ENCODE data around the gene PLA2G12A.
A peak's percentile ranks its signal among the peaks of the same experiment; 100 is the strongest.

Gene PLA2G12A

DNA sequence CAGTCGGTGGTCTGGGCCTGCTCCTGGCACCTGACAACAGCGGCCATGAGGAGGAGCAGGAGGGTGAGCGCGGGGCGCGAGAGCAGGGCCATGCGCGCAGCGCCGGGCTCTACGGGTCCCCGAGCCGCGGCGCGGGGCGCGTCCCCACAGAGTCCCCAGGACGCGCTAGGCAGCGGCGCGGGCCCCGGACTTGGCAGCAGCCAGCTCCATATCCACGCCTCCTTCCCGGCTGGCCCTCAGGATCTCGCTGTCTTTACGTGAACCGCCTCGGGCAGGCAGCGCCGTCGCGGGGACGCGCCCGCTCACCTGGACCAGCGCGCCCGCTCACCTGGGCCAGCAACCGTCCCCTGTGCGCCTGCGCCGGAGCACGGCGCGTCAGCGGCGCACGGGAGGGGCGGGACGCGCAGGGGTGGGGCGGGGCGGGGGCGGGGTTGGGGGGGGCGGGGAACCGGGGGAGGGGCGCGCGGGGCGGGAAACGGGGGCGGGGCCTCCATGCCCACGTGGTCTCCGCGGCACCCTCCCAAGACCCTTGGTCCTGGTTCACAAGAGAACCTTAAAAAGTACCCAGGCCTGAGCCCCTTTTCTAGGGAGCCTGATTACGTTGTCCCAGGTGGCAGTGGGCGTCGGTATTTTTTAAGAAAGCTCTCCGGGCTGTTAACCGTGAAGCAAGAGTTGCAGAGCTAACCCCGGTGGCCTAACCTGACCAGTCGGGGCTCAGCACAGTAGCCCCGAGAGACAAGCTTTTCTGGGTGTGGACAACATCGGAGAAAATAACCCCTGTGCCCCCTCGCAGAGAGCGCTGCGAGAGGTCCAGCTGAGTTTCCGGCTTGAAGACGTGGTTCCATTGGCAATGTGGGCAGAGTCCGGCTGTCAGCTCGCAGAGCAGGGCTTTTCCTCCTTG is at the start of gene PLA2G12A:
Gene PLA2G12A (minus strand): TSS at position 353 of the 901 bp plus-strand sequence. CDS start 261 bp downstream, at position 92.
- DNase-seq (ENCODE audit: low read depth), result peak; percentile 88
- H3K4me3 ChIP-seq (ENCODE audit: low read depth, low read length), result peak within 1 kb of the TSS; percentile 87
- TF ChIP-seq CTCF (IDR thresholded peaks at IDR 0.05; ENCODE audit: insufficient read depth, low read depth, low read length, missing control alignments), result no peak

GRCh38 chr4:109764789-109765402 is 35.0 kb upstream of the PLA2G12A start:
- no peak for TF ChIP-seq CTCF (IDR thresholded peaks at IDR 0.05; ENCODE audit: insufficient read depth, low read depth, low read length, missing control alignments)
- DNase-seq (ENCODE audit: low read depth), result no peak

DNA sequence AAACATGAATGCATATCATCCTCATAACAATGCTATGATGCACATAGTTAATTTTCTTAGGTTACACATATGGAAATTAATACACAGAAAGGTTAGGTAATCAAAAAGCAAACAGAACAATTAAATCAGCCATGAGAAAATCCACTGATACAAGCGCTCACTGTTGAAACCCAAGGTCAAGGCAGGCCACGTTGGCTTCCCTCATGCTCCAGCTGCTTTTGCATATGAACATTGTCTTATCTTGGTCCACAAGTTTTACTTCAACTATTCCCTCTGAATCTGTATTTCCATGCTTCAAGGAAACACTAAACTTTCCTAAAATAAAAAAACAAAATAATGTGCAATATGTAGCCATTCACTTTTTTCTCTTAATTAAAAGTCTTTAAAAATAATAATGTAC is 34.5 kb upstream of the PLA2G12A start:
- DNase-seq (ENCODE audit: low read depth), result no peak
- no peak for TF ChIP-seq CTCF (IDR thresholded peaks at IDR 0.05; ENCODE audit: insufficient read depth, low read depth, low read length, missing control alignments)
- H3K4me3 ChIP-seq (ENCODE audit: low read depth, low read length), result no peak overlapping the region

More at GRCh38 chr4:109764789-109765402, 35.0 kb upstream of the PLA2G12A start:
- no peak overlapping the region for H3K4me3 ChIP-seq (ENCODE audit: low read depth, low read length)

- TF ChIP-seq CTCF (IDR thresholded peaks at IDR 0.05; ENCODE audit: insufficient read depth, low read depth, low read length, missing control alignments), result no peak
- DNase-seq (ENCODE audit: low read depth), result peak; percentile 2
- H3K4me3 ChIP-seq (ENCODE audit: low read depth, low read length), result no peak overlapping the region
Measured at GRCh38 chr4:109760682-109761081, 30.8 kb upstream of the PLA2G12A start.

- no peak for TF ChIP-seq CTCF (IDR thresholded peaks at IDR 0.05; ENCODE audit: insufficient read depth, low read depth, low read length, missing control alignments)
- no peak overlapping the region for H3K4me3 ChIP-seq (ENCODE audit: low read depth, low read length)
- no peak for DNase-seq (ENCODE audit: low read depth)
Measured at GRCh38 chr4:109755656-109756055, 25.8 kb upstream of the PLA2G12A start.

- TF ChIP-seq CTCF (IDR thresholded peaks at IDR 0.05; ENCODE audit: insufficient read depth, low read depth, low read length, missing control alignments), result no peak
- no peak overlapping the region for H3K4me3 ChIP-seq (ENCODE audit: low read depth, low read length)
- DNase-seq (ENCODE audit: low read depth), result no peak
Measured at GRCh38 chr4:109754093-109754857, 24.4 kb upstream of the PLA2G12A start.

Data from GM12865 (cell line).